ENCODE measurements around the gene NOVA1.
"Not testable (repeated sequence)": the region's sequence is repeated elsewhere in the genome, so short reads cannot be mapped to it uniquely, and the experiment has no call there.

Gene NOVA1, protein sequence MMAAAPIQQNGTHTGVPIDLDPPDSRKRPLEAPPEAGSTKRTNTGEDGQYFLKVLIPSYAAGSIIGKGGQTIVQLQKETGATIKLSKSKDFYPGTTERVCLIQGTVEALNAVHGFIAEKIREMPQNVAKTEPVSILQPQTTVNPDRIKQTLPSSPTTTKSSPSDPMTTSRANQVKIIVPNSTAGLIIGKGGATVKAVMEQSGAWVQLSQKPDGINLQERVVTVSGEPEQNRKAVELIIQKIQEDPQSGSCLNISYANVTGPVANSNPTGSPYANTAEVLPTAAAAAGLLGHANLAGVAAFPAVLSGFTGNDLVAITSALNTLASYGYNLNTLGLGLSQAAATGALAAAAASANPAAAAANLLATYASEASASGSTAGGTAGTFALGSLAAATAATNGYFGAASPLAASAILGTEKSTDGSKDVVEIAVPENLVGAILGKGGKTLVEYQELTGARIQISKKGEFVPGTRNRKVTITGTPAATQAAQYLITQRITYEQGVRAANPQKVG

DNA sequence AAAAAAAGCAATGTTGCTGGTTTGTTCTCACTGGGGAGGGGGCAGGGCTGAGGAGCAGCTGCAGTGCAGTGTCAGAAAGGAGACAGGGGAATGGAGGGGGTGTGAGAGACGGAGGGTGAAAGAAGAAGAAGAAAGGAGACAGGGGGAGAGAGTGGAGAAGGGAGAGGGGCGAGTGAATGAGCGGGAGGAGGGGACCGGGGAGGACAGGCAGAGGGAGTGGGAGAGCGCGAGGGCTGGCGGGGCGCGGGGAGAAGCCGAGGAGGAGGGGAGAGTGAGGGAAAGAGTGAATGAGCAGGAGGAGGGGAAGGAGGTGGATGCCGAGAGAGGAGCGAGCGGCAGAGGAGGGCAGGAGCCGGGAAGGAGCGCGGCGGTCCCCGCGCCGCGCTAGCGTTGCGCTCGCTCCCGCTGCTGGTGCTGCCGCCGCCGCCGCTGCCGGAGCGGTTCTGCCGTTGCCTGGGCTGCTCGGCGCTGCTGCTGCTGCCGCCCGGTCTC, at the start of gene NOVA1:
TSS of gene NOVA1 (minus strand) at position 445 of the 492 bp plus-strand sequence. CDS start 597 bp downstream, outside the sequence.
- DNase-seq (ENCODE audit: low read depth), result no peak

DNA sequence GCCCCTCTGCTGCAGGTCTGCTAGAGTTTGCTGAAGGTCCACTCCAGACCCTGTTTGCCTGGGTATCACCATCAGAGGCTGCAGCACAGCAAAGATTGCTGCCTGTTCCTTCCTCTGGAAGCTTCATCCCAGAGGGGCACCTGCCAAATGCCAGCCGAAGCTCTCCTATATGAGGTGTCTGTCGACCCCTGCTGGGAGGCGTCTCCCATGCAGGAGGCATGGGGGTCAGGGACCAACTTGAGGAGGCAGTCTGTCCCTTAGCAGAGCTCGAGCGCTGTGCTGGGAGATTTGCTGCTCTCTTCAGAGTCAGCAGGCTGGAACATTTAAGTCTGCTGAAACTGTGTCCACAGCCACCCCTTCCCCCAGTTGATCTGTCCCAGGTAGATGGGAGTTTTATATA, 47.2 kb upstream of the NOVA1 start:
- not testable (repeated sequence) for DNase-seq (ENCODE audit: low read depth)

DNA sequence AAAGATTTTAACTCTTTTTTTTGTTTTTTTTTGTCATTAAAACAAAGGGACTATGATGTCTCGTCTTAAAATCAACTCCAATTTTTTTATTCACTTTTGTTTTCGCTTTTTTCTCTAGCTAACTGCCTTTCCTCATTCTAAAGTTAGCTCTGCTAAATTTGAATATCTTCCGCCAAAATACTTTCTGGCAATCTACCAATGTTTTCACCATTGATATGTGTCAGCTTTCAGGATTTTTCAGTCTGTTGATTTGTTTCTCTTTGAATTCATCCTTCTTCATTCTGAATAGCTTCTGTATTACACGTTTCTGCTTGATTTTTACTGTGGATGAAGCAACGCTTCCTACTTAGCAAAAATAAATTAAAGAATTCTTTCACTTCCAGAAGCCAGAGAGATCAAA, 38.7 kb upstream of the NOVA1 start:
- no peak for DNase-seq (ENCODE audit: low read depth)

DNA sequence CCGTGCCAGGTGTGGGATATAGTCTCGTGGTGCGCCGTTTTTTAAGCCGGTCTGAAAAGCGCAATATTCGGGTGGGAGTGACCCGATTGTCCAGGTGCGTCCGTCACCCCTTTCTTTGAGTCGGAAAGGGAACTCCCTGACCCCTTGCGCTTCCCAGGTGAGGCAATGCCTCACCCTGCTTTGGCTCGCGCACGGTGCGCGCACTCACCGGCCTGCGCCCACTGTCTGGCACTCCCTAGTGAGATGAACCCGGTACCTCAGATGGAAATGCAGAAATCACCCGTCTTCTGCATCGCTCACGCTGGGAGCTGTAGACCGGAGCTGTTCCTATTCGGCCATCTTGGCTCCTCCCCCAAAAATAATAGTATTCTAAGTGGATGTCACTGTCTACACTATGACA, 37.1 kb upstream of the NOVA1 start:
- DNase-seq (ENCODE audit: low read depth), result not testable (repeated sequence)

DNA sequence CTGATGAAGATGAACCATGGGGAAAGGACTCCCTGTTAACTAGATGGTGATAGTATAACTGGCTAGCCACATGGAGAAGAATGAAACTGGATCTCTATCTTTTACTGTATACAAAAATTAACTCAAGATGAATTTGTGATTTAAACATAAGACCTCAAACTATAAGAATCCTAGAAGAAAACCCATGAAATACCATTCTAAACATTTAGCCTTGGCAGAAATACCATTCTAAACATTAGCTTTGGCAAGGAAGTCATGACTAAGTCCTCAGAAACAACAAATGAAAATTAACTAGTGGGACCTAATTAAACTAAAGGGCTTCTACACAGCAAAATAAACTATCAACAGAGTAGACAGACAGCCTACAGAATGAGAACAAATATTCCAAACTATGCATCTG, 28.4 kb upstream of the NOVA1 start:
- no peak for DNase-seq (ENCODE audit: low read depth)

DNA sequence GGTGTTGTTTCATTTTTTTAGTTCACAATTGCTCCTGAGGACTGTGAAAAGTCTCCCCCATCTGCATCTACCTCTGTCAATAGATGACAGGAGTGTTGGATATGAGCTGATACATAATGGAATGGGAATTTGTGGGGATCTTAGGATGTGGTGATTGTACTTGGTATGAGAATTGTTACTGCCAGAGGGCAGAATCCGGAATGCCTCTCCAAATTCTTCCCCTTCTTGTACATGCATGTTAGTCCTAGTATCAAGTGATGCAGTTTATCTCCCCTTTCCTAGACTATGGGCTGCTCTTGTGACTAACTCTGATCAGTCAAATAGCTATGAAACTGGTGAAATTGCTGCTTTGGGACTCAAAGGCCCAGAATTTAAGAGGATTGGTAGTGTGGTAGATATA, 24.8 kb upstream of the NOVA1 start:
- no peak for DNase-seq (ENCODE audit: low read depth)

DNA sequence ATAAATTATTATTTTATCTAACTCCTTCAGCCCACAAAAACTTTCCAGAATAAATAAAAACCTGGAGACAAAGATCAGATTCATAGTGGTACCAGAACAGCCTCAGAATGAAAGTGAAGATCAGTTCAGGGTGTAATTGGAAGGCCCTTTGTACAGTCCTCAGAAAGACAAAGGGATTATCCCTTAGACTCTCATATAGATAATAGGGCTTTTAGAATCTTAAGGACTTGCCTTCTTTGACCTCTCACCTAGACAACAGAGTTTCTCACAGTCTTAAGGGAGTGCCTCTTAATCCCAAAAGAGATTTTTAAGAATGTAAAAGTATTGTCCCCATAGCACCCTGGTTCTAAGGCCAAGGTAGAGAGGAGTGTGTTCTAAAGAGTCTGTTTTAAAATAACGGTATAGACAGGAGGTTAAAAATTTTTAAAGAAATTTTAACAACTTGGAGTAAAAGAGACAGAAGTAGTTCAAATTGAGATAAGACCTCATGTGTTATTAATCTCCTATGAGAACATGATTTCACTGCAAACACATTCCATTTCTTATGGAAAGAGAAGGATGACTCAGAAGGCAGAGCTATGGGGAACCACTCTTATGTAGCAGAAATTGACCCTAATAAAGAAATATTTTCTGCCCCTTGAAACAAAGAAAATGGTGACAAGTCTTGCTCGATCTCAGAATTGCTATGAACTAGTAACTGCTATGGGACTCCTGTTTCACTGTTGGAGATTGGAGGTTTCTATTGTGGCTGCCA, 24.2 kb upstream of the NOVA1 start:
- no peak for DNase-seq (ENCODE audit: low read depth)

DNA sequence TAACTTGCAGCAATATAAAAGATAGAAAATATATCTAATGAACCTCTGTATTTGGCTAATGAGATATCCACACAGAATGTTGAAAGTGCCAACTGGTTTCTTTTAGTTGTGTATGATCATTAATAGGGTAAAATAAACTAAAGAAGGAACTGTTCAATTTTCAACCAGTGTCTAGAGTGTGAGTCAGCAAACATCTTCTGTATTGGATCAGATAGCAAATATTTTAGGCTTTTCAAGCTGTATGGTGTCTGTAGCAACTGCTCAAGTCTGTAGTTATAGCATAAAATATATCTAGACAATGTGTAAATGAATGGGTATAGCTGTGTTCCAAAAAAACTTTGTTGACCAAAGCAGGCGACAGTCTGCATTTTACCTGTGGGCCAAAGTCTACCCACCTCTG, 23.5 kb upstream of the NOVA1 start:
- no peak for DNase-seq (ENCODE audit: low read depth)

DNA sequence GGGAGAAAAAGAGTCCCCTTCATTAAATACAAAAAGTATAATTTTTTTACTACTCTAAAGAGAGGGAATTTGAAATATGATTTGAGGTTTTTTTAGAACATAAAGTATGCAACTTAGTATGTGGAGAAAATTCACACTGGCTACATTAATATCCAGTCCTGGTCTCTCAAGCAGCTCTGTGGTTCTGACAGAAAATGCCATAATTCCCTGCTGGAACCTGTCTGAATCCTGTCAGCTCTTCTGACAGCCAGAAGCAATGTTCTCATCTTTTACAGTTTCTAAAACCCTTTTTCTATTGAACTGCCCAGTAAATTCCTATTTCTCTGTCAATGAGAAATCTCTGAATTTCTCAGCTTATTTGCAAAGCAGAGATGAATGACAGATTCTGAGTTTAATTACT, 13.4 kb upstream of the NOVA1 start:
- no peak for DNase-seq (ENCODE audit: low read depth)

DNA sequence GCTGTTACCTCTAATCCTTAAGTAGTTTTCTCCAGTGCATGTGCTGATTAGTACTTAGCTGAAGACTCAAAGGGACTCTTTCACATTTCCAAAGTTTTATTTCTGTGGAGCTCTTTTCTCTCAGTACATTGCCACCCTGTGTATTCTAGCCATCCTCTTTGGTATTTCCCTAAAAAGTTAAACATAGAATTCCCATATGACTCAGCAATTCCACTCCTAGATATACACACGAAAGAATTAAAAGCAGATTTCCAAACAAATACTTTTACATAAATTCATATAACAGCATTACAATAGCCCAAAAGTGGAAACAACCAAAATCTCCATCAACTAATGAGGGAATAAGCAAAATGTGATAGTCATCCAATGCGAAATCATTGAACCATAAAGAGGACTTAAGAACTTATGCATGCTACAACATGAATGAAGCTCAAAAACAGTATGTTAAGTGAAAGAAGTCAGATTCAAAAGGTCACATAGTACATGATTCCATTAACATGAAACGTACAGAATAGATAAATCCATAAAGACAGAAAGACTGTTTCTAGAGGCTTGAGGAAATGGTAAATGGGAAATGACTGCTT, 9.0 kb upstream of the NOVA1 start:
- DNase-seq (ENCODE audit: low read depth), result no peak

DNA sequence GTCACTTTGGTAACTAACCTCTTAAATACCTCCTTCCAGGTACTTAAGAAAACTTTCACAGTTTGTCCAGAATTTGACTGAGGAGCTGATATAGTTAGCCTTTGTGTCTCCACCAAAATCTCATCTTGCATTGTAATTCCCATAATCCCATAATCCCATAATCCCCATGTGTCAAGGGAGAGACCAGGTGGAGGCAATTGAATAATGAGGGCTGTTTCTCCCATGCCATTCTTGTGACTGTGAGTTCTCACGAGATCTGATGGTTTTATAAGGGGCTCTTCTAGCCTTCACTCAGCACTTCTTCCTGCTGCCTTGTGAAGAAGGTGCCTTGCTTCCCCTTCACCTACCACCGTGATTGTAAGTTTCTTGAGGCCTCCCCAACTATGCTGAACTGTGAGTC, 7.8 kb upstream of the NOVA1 start:
- no peak for DNase-seq (ENCODE audit: low read depth)

DNA sequence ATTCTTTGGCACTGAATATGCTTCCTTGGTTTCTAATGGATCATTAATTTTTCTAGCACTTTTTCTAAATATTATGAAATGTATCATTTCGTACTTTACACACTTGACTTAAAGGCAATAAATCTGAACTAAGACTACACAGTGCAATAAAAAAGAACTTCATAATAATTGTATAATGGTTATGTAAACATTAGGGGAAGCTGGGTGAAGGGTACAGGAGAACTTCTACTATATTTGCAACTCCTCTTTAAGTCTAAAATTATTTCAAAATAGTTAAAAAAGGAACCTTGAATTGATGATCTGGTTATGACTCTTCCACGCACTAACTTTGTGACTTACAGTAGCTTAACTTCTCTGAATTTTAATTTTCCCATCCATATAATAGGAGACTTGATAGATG, 5.1 kb upstream of the NOVA1 start:
- no peak for DNase-seq (ENCODE audit: low read depth)

DNA sequence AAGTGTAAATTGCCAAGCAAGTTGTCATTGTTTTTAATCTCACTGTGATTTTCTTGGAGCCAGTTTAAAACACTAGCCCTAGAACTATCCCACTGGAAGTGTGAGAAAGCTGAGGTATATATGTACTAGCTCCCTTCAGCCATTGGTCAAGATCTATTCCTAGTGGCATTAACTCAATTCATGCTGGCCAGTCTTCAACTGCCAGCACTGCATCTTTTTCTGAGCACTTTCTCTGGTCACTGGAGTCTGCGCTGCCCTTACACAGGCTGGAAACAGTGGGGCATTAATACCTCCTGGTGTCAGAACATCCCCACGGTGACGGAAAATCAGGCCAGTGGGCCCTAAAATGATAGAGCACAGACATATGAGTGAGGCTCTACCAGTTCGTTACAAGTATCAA, 4.0 kb upstream of the NOVA1 start:
- DNase-seq (ENCODE audit: low read depth), result no peak

DNA sequence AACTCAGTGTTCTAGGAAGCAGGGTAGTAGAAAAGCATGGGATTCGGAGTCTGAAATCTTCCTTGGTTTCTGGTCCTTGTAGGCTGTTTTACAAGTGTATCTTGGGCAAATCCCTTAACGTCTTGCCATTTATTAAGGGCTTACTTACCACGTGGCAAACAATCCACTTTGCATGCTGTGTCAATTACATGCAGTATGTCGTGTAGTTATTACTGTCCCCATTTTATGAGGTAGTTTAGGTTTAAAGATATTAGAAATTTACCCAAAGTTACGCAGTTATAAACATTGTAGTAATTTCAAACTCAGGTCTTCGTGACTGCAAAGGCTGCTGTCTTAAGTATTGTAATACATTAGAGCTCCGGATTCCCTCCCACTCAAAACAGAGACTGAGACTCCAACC, 1.5 kb upstream of the NOVA1 start:
- DNase-seq (ENCODE audit: low read depth), result no peak

DNA sequence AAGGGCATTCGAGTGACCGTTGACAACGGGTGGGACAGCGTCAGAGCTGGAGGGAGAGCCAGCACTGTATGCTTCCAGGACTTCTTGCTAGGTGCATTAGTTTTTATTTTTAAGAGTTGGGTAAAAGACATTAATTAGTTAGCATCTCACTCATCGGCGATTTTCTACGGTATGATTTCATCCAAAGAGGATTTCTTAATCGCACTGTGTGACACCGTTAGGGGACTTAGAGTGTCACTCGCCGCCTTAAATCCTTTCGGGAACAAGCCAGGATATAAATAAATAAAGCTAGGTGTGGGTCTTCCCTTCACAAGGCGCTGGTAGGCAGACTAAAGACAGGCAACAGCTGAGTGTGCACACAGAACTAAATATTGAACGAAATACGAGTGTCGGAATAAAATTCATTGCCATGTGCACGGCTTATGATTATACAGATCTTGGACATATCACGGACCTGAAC, 869 bp upstream of the NOVA1 start:
- no peak for DNase-seq (ENCODE audit: low read depth)

DNA sequence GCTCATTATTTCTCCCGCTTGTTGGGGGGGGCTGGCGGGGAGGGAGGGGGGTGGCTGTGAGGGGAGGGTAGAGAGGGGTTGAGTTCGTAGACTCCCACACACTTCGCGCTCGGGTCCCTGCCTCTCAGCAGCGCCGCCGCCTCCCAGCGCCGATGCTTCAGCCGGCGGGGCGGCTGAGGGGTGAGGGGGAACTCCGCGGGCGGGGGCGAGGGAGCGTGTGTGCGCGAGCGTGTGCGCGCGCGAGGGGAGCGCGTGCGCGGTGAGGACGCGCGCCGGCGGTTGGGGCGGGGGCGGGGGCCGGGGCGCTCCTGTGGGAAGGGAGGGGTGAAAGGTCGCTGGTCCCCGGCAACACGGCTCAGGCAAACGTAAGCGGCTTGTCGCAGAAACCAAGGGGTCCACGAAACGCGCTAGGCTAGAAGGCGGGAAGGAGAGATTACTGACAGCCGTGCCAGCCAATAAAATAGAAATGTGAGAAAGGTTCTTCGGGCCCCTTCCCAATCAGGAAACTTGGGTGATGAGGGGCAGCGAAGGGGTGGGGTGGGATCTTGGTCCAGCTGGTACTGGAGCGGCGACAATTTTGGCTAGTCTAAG, 343 bp upstream of the NOVA1 start:
- no peak for DNase-seq (ENCODE audit: low read depth)

DNA sequence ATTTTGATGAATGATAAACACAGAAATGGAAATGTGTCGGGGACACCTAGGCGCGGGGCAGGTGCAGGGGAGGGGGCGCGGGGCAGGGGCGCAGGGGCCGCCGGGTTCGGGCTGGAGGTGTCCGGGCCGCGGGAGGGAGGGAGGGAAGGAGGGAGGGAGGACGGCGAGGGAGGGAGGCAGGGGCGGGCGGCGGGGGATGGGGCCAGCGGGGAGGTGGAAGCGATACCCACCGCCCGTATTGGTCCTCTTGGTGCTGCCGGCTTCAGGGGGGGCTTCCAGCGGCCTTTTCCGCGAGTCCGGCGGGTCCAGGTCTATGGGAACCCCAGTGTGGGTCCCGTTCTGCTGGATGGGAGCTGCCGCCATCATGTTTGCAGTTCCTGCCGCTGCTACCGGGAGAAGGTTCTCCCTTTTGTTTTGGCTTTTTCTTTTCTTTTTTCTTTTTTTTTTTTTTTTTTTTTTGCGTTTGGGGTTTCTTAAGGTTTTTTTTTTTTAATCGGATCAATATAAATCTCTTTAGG, 703 bp downstream of the NOVA1 start:
- no peak for DNase-seq (ENCODE audit: low read depth)

DNA sequence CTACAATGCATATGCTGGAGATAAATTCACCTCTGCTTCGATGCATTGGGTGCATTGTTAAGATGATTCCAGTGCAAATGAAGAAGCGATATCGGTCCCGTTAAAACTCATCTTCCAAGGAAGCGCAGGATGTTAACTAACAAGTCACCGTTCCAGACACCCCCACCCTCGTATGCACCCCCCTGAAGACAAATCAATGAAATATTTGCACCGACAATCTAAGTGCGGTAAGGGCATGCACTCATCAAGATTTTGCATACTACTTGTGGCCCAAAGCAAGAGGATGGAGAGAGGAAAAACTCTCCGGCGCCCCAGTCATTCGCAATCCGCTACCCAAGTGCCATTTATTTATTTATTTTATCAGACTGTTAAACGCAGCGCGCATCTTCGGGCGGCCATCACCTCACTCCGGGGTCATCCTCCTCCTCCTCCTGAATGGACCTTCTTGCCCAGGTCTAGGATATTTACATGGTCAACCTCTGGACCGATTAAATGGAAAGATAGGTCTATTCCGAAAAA, 1.2 kb downstream of the NOVA1 start:
- DNase-seq (ENCODE audit: low read depth), result no peak

DNA sequence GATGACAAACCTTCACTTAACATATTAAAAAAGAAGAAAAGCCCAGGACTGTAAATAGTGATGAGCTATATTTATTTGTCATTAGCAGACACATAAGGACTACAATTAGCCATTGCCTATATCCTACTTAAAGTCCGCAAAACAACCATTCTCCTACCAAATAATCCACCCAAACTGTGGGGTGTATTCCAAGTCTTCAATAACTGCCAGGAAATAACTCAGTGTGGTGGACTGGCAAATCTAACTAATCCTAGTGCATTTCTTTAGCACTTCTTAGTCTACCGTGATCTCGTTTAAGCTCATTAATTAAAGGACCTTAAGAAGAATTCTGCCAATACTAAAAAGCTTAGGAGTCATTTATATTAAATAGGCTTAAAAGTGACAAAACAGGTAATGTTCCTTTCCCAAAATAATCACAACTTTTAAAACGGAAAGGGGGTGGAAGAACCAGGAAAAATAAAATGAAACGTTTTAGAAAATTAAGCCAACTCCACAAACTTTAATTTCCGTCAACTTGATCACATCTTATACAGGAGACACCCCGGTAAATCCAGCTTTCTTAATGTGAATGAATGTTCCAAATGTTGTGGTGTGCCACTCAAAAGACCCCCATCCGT, 1.8 kb downstream of the NOVA1 start:
- no peak for DNase-seq (ENCODE audit: low read depth)

DNA sequence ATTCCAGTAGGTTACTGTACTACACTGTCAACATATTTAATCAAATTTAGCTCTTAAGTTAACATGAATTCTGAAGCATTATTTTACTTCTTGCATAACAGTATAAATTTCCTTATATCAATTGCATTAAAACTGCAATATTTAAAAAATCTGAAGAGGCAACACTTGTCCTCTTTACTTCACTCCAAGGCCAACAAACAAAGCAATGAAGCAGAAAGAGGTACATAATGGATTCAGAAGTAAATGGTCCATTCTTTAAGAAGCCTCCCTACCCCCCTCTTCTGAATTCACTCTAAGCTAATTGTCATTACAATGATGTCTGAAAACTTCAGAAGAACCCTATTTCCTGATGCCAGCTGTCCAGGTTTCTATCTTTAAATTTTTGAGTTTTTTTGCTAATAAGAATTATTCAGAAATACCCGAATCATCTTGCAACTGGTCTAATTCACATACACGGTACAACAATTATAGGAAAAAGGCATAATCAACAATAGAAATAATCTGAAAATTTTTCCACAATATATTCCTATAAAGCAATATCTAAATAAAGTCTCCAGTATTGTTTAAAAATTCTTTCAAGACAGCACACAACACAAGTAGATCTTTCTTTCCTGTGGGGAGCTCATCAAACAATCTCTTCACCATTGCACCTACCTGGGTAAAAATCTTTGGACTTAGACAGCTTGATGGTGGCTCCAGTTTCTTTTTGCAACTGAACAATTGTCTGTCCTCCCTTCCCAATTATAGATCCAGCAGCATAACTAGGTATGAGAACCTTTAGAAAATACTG, 2.9 kb downstream of the NOVA1 start:
- DNase-seq (ENCODE audit: low read depth), result no peak

DNA sequence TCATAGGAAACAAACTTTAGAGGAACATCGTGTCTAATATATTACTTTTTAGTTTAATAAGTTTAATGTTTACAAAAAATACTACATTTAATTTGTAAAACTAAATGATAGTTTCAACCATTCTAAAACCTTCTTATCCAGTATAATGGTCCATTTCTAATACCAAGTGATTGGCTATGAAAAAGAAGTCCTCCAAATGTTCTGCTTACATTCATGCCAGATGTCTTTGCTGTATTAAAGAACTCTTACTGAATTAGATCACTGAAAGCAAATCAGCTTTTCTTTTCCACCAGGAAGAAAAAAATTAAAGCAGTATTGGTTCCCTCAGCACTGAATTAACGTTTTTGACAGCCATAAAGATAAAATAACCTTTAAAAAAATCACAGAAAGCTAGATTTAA, 3.7 kb downstream of the NOVA1 start:
- no peak for DNase-seq (ENCODE audit: low read depth)
